ENCODE data around the gene MOCS1. TPM values are rescaled to one million over a fixed set of nuclear protein-coding genes. Genes with fewer than 3 reads are reported as not detected.
A peak's percentile ranks its signal among the peaks of the same experiment; 100 is the strongest.

The MOCS1 gene
- total and polyA plus RNA-seq, 2 experiments from 2014 or later = 17.2 to 28.1 TPM

- Histone ChIP-seq H3K4me1 (ENCODE audit: insufficient read depth) (peaks cover 21% of the 10 kb centered on the region), H3K27me3 (ENCODE audit: insufficient read depth) (no peaks in the 10 kb centered on the region), H4K20me1 (replicated peaks; ENCODE audit: insufficient read depth) (no peaks in the 10 kb centered on the region), H3K9me2 (ENCODE audit: insufficient read depth) (peaks cover 25% of the 10 kb centered on the region; the same call in 1 of the 2 replicates), H3K79me2 (replicated peaks; ENCODE audit: insufficient read depth) (no peaks in the 10 kb centered on the region), H3K4me2 (peak overlapping the region; percentile 66), H3K36me3 (ENCODE audit: insufficient read depth) (no peaks in the 10 kb centered on the region), H3K4me3 (0 out of 2 replicates have a peak overlapping the region, but pooled peaks have one; percentile 15), H2AFZ (peak overlapping the region; percentile 74), H3F3A (replicated peaks; ENCODE audit: low read depth) (no peaks in the 10 kb centered on the region), H3K27ac (ENCODE audit: low read depth) (no peak overlapping the region)
- no peaks in the 10 kb centered on the region for H3K9me3 Mint-ChIP-seq
- DNase-seq (ENCODE audit: low spot score) (peak; percentile 51), ATAC-seq (peak; percentile 89)
- no peaks in the 10 kb centered on the region for H3K36me3 Mint-ChIP-seq (ENCODE audit: low read depth)
- H3K4me3 Mint-ChIP-seq = no peak overlapping the region
- TF ChIP-seq ZNF462 (CRISPR knock-in tag; IDR thresholded peaks at IDR 0.05) (peak; percentile 94), NANOG (IDR thresholded peaks at IDR 0.05; ENCODE audit: borderline replicate concordance) (no peak)
- H3K4me1 Mint-ChIP-seq = peaks cover 5% of the 10 kb centered on the region
- H3K27me3 Mint-ChIP-seq (ENCODE audit: insufficient read depth, low read depth, poor library complexity) = peaks cover 4% of the 10 kb centered on the region
- no peak overlapping the region for H3K27ac Mint-ChIP-seq
These were observed 13.4 kb upstream of the MOCS1 start for GRCh38 chr6:39947611-39948068.

- DNase-seq (ENCODE audit: low spot score) = no peak
- Mint-ChIP-seq H3K9me3 (no peaks in the 10 kb centered on the region), H3K27ac (no peak overlapping the region), H3K27me3 (ENCODE audit: insufficient read depth, low read depth, poor library complexity) (peaks cover 4% of the 10 kb centered on the region), H3K4me1 (peaks cover 5% of the 10 kb centered on the region), H3K4me3 (no peak overlapping the region), H3K36me3 (ENCODE audit: low read depth) (no peaks in the 10 kb centered on the region)
- Histone ChIP-seq H3K27ac (ENCODE audit: low read depth) (no peak overlapping the region), H3K79me2 (replicated peaks; ENCODE audit: insufficient read depth) (no peaks in the 10 kb centered on the region), H3K9me2 (ENCODE audit: insufficient read depth) (peaks cover 32% of the 10 kb centered on the region; the same call in 1 of the 2 replicates), H3K36me3 (ENCODE audit: insufficient read depth) (no peaks in the 10 kb centered on the region), H3K4me1 (ENCODE audit: insufficient read depth) (peaks cover 21% of the 10 kb centered on the region), H2AFZ (no peak overlapping the region), H3K4me3 (no peak overlapping the region), H3F3A (replicated peaks; ENCODE audit: low read depth) (no peaks in the 10 kb centered on the region), H3K4me2 (no peak overlapping the region), H3K27me3 (ENCODE audit: insufficient read depth) (no peaks in the 10 kb centered on the region), H4K20me1 (replicated peaks; ENCODE audit: insufficient read depth) (no peaks in the 10 kb centered on the region)
- ATAC-seq = no peak
- TF ChIP-seq EZH2phosphoT487 (IDR thresholded peaks at IDR 0.05; ENCODE audit: unreplicated experiment) (no peak), ZNF331 (CRISPR knock-in tag; IDR thresholded peaks at IDR 0.05; ENCODE audit: low read depth) (no peak), ZNF462 (CRISPR knock-in tag; IDR thresholded peaks at IDR 0.05) (no peak), ZNF114 (CRISPR knock-in tag; IDR thresholded peaks at IDR 0.05) (no peak)
These were observed 11.4 kb upstream of the MOCS1 start for GRCh38 chr6:39945626-39946025.
